ENCODE results near the gene RANGAP1.
A peak's percentile ranks its signal among the peaks of the same experiment; 100 is the strongest.

DNA sequence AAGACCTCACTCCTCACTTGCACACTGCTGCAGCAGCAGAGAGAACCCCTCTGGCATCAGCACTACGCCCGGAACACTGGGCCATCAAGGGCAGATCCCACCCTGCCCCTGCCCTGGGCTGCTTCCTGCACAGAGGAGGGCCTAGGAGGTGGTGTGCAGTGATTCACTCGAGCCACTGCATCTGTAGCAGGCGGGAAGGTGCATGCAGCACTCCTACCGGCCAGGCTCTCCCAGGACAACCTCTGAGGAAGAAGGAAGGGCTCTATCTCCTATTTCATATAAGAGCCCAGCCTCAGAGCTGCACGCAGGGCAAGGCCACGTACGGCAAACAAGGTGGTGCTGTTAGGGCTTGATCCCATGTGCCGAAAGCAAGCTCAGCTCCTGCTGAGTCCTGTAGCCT, 14.2 kb downstream of the RANGAP1 start:
- TF ChIP-seq, protein P1, sequence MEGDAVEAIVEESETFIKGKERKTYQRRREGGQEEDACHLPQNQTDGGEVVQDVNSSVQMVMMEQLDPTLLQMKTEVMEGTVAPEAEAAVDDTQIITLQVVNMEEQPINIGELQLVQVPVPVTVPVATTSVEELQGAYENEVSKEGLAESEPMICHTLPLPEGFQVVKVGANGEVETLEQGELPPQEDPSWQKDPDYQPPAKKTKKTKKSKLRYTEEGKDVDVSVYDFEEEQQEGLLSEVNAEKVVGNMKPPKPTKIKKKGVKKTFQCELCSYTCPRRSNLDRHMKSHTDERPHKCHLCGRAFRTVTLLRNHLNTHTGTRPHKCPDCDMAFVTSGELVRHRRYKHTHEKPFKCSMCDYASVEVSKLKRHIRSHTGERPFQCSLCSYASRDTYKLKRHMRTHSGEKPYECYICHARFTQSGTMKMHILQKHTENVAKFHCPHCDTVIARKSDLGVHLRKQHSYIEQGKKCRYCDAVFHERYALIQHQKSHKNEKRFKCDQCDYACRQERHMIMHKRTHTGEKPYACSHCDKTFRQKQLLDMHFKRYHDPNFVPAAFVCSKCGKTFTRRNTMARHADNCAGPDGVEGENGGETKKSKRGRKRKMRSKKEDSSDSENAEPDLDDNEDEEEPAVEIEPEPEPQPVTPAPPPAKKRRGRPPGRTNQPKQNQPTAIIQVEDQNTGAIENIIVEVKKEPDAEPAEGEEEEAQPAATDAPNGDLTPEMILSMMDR (IDR thresholded peaks at IDR 0.05), result peak in 1 of 3 donors; percentile 20
- TF ChIP-seq EP300 (IDR thresholded peaks at IDR 0.05) (no peak), POLR2A (IDR thresholded peaks at IDR 0.05) (no peak)
